Memory B cell (primary cell): Measurements from ENCODE around the gene SULT6B1.

ENCODE experiments used
- ATAC-seq: fragments of 150-1000 bp; cut with Tn5 transposase; 2 replicates; pipeline ENCODE4 v1.10.0; 2021; ENCODE audit warnings: low read depth, mild to moderate bottlenecking, moderate library complexity
- DNase-seq, 2 donors: peaks; one replicate each; pipeline ENCODE4 v3.0.0; 2022; ENCODE audit warnings: low spot score in 2 of 2
- H3K27ac Mint-ChIP-seq: one replicate; pipeline ENCODE4 v1.8.0; 2022; ENCODE audit warnings: mild to moderate bottlenecking, moderate library complexity, mixed read lengths
- H3K27me3 Mint-ChIP-seq: one replicate; pipeline ENCODE4 v1.8.0; 2022; ENCODE audit warnings: mixed read lengths
- H3K36me3 Mint-ChIP-seq: one replicate; pipeline ENCODE4 v1.8.0; 2022; ENCODE audit warnings: mild to moderate bottlenecking, mixed read lengths
- H3K4me1 Mint-ChIP-seq: one replicate; pipeline ENCODE4 v1.8.0; 2022; ENCODE audit warnings: mixed read lengths
- H3K4me3 Mint-ChIP-seq: one replicate; pipeline ENCODE4 v1.8.0; 2022; ENCODE audit warnings: mild to moderate bottlenecking, moderate library complexity, mixed read lengths
- H3K9me3 Mint-ChIP-seq: one replicate; pipeline ENCODE4 v1.8.0; 2022; ENCODE audit warnings: mixed read lengths

The SULT6B1 gene

DNA sequence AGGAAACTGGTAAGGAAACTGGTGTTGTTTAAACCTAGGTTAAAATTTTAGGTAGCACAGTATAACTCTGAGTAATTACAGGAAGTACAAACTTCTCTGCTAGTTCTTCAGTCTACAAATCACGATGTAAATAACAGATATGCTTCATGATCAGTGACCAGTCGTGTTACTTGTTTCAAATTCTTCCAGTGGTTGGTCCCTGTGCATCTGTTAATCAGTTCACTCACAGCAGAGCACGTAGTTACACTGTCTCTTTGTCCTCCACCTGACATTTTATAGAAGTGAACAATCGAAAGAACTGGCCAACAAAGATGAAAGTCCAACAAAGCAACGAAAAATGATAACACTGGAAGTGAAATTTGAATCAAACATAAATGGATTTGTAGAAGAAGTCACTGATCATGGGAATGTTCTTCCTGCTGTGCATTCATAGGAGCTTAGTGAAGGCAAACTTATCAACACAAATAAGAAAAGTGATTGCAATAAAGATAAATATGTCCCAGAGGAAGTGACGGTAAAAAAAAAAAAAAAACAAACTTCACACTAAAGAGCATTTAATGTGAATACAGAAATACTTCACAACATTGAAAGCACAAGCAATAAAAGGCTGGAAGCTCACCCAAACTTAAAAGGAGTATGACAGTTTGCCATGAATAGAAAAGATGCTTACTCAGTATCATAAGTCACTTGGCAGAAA, 38.7 kb downstream of the SULT6B1 start:
- ATAC-seq (peak; percentile 44), DNase-seq (no peak)
- no peak overlapping the region for H3K4me3 Mint-ChIP-seq
- peak overlapping the region; percentile 78 for H3K27ac Mint-ChIP-seq
- H3K36me3 Mint-ChIP-seq: peaks cover 38% of the 10 kb centered on the region
- H3K9me3 Mint-ChIP-seq: peaks cover 3% of the 10 kb centered on the region
- H3K27me3 Mint-ChIP-seq: no peaks in the 10 kb centered on the region
- H3K4me1 Mint-ChIP-seq: peaks cover 20% of the 10 kb centered on the region

DNA sequence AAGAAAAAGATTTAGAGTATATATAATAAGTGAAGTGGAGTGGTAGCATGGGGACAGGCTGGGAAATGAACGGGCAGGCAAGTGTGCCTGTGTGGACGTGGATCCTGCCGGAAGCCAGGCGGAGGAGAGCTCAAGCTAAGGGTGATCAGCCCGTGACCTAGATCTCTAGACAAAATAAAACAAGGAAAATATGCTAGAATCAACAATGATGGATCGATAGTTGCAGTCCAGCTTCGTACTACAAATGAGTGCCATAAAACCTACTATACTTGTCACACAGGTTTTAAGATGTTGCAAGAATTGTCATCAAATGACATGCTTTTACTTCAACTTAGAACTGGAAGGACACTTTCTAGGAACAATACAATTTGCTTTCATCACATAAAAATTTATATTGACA, 40.1 kb downstream of the SULT6B1 start:
- no peak overlapping the region for H3K4me3 Mint-ChIP-seq
- H3K9me3 Mint-ChIP-seq: peaks cover 2% of the 10 kb centered on the region
- peak overlapping the region; percentile 37 for H3K27ac Mint-ChIP-seq
- no peak for ATAC-seq
- H3K36me3 Mint-ChIP-seq: peaks cover 35% of the 10 kb centered on the region
- DNase-seq: no peak
- H3K27me3 Mint-ChIP-seq: no peaks in the 10 kb centered on the region
- H3K4me1 Mint-ChIP-seq: peaks cover 14% of the 10 kb centered on the region

DNA sequence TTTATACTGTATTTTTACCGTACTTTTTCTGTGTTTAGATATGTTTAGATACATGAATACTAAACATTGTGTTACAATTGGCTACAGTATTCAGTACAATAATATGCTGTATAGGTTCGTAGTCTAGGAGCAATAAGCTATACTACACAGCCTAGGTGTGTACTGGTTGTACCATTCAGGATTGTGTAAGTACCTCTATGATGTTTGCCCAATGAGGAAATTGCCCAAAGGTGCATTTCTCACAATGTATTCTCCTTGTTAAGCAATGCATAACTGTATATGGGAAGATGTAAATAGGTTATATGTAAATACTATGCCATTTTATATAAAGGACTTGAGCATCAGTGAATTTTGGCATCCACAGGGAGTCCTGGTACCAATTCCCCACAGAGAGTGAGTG, 42.4 kb downstream of the SULT6B1 start:
- ATAC-seq (no peak), DNase-seq (no peak)
- Mint-ChIP-seq H3K27me3 (no peaks in the 10 kb centered on the region), H3K4me3 (no peak overlapping the region), H3K9me3 (no peaks in the 10 kb centered on the region), H3K27ac (peak overlapping the region; percentile 39), H3K4me1 (peaks cover 8% of the 10 kb centered on the region), H3K36me3 (peaks cover 26% of the 10 kb centered on the region)

DNA sequence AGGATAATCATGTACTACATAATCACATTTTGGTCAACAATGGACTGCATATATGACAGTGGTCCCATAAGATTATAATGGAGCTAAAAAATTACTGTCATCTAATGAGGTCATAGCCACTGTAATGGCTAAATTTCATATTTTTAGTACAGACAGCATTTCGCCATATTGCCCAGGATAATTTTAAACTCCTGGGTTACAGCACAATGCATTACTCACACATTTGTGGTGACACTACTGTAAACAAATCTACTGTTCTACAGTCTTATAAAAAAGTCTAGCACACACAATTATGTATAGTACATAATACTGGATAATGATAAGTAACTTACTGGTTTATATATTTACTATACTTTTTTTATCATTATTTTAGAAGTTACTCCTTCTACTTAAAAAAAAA, 44.5 kb downstream of the SULT6B1 start:
- no peaks in the 10 kb centered on the region for H3K27me3 Mint-ChIP-seq
- H3K4me1 Mint-ChIP-seq: peaks cover 3% of the 10 kb centered on the region
- H3K36me3 Mint-ChIP-seq: peaks cover 32% of the 10 kb centered on the region
- H3K27ac Mint-ChIP-seq: no peak overlapping the region
- H3K9me3 Mint-ChIP-seq: no peaks in the 10 kb centered on the region
- H3K4me3 Mint-ChIP-seq: no peak overlapping the region
- DNase-seq (no peak), ATAC-seq (no peak)

DNA sequence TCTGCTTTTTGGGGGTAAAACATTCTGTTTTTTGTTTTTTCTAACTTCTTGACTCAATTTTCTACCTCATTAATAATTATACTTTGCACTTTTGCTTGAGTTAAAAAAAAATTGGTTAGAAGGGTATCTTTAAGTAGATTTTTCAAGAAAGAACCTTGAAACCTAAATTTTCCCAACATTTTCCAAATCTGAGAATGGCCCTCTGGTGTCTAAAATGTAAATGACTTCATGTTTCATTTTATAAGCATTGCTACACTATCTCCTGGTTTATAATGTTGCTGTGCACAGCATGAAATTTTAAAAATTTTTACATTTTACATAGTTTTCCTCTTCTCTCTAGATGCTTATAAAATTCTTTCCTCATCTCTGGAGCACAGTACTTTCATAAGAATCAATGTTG, 45.9 kb downstream of the SULT6B1 start:
- ATAC-seq (no peak), DNase-seq (no peak)
- Mint-ChIP-seq H3K4me3 (no peak overlapping the region), H3K27ac (no peak overlapping the region), H3K27me3 (no peaks in the 10 kb centered on the region), H3K4me1 (peaks cover 3% of the 10 kb centered on the region), H3K36me3 (peaks cover 26% of the 10 kb centered on the region), H3K9me3 (no peaks in the 10 kb centered on the region)

DNA sequence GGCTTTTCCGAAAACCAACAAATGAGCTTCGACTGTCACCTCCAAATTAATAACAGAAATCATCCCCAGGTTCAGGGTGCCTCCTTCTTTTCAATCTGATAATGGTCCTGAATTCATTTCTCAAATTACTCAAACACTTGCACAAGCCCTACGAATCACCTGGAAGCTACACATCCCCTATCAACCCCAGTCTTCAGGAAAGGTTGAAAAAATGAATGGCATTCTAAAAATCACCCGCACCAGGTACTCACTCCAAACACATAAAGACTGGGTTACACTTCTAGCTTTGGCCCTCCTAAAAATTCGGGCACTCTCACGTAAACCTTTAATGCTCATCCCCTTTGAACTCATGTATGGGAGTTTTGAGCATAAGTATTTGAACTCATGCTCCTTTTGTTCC, 55.6 kb downstream of the SULT6B1 start:
- H3K27ac Mint-ChIP-seq: no peak overlapping the region
- no peaks in the 10 kb centered on the region for H3K27me3 Mint-ChIP-seq
- H3K9me3 Mint-ChIP-seq: peaks cover 2% of the 10 kb centered on the region
- H3K4me1 Mint-ChIP-seq: no peaks in the 10 kb centered on the region
- ATAC-seq: no peak
- peaks cover 45% of the 10 kb centered on the region for H3K36me3 Mint-ChIP-seq
- H3K4me3 Mint-ChIP-seq: no peak overlapping the region
- no peak for DNase-seq

DNA sequence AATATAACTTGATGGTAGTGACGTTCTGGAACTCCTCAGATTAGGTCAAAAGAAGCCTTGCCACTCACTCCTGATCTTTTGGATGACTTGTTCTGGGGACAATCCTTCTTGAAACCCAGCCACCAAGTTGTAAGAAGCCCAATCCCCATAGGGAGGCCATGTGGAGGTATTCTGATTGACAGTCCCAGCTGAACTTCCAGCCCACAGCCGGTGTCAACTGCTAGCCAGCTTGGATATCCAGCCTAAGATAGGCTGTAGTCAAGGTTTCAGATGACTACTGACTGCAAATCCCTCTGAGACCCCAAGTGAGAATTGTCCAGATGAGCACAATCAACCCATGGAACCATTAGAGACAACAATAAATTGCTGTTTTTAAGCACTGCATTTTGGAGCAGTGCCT, 63.1 kb downstream of the SULT6B1 start:
- no peaks in the 10 kb centered on the region for H3K27me3 Mint-ChIP-seq
- ATAC-seq (no peak), DNase-seq (no peak)
- H3K9me3 Mint-ChIP-seq: no peaks in the 10 kb centered on the region
- H3K36me3 Mint-ChIP-seq: peaks cover 36% of the 10 kb centered on the region
- no peak overlapping the region for H3K27ac Mint-ChIP-seq
- H3K4me3 Mint-ChIP-seq: no peak overlapping the region
- H3K4me1 Mint-ChIP-seq: no peaks in the 10 kb centered on the region

DNA sequence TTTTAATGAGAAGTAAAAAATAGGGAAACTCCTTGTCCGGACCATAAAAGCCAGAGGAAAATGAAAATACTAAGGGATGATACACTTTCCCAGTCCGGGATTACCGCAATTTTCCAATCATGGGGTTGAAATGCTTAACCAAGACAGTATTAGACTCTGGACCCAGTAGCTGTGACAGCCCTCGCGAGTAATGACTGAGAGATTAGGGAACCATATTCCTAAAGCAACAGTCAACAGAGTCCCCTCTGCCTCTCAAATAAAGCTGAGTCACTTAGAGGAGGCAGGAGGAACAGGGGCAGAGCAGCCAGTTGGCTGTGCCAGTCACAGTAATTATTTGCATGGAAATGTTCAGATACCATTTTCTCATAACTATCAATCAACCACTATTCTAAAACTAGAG, 69.3 kb downstream of the SULT6B1 start:
- ATAC-seq (no peak), DNase-seq (no peak)
- Mint-ChIP-seq H3K27ac (no peak overlapping the region), H3K4me1 (no peaks in the 10 kb centered on the region), H3K4me3 (no peak overlapping the region), H3K9me3 (no peaks in the 10 kb centered on the region), H3K27me3 (no peaks in the 10 kb centered on the region), H3K36me3 (peaks cover 31% of the 10 kb centered on the region)
